HEK293 (cell line): ENCODE results near the gene WDR48.

Source experiments
- CTCF ChIA-PET: fragments of 350-600 bp; formaldehyde crosslinking; extraction: SDS; loops from one replicate; lab custom pipeline; 2021; ENCODE audit warnings: antibody characterized with exemption; lab: Yijun Ruan, JAX
- POLR2A ChIA-PET: fragments of 300-600 bp; formaldehyde crosslinking; extraction: SDS; loops from one replicate; lab custom pipeline; 2020; ENCODE audit warnings: antibody characterized with exemption, inconsistent platforms; lab: Yijun Ruan, JAX
- H3K27ac ChIP-seq: fragments of 200-500 bp; sonication (Bioruptor generic); 2 replicates; pipeline ENCODE4 v1.5.1; 2014; ENCODE audit warnings: low read depth, low read length, control low read depth, inconsistent platforms; ENCODE audit errors: extremely low read depth
- H3K36me3 ChIP-seq, 2 experiments: fragments of 200-500 bp in 1 of 2; sonication (Bioruptor generic) in 1 of 2; 1 replicate in 1 of 2; 2 replicates in 1 of 2; pipeline ENCODE4 v1.5.1; 2014 to 2017; ENCODE audit warnings: inconsistent platforms in 2 of 2, low read length in 2 of 2; ENCODE audit not compliant: control insufficient read depth in 2 of 2, insufficient read depth in 1 of 2
- H3K4me1 ChIP-seq: fragments of 200-500 bp; sonication (Bioruptor generic); 2 replicates; pipeline ENCODE4 v1.5.1; 2014; ENCODE audit warnings: mild to moderate bottlenecking, low read length, inconsistent platforms; ENCODE audit not compliant: control insufficient read depth, insufficient read depth
- H3K4me3 ChIP-seq: 2 replicates; pipeline ENCODE4 v1.5.1; 2011; ENCODE audit warnings: low read depth, mild to moderate bottlenecking, control low read depth, low read length, moderate library complexity
- H3K9me3 ChIP-seq: fragments of 200-500 bp; sonication (Bioruptor generic); 2 replicates; pipeline ENCODE4 v1.5.1; 2014; ENCODE audit warnings: low read depth, low read length, inconsistent platforms; ENCODE audit not compliant: control insufficient read depth, insufficient read depth
- BCL11B ChIP-seq: fragments of 450-650 bp; formaldehyde crosslinking; IDR thresholded peaks from 2 replicates; pipeline ENCODE4 v1.5.1; 2016; ENCODE audit warnings: low read depth, missing biosample characterization, missing genetic modification characterization
- GFI1B ChIP-seq: fragments of 450-650 bp; formaldehyde crosslinking; IDR thresholded peaks from 2 replicates; pipeline ENCODE4 v1.5.1; 2016; ENCODE audit warnings: missing biosample characterization, missing genetic modification characterization
- KLF7 ChIP-seq: fragments of 450-650 bp; formaldehyde crosslinking; IDR thresholded peaks from 2 replicates; pipeline ENCODE4 v1.5.1; 2016; ENCODE audit warnings: missing biosample characterization, missing genetic modification characterization, borderline replicate concordance
- MEIS1 ChIP-seq: sonication (generic); formaldehyde crosslinking; IDR thresholded peaks from 2 replicates; pipeline ENCODE4 v1.8.1; 2022; ENCODE audit warnings: missing genetic modification reagents, mild to moderate bottlenecking, borderline replicate concordance
- PRDM1 ChIP-seq: fragments of 450-650 bp; formaldehyde crosslinking; IDR thresholded peaks from 2 replicates; pipeline ENCODE4; 2016; ENCODE audit warnings: missing biosample characterization, missing genetic modification characterization
- SALL2 ChIP-seq: fragments of 450-650 bp; formaldehyde crosslinking; IDR thresholded peaks from 2 replicates; pipeline ENCODE4 v1.5.0; 2017; ENCODE audit warnings: missing biosample characterization, mild to moderate bottlenecking, missing genetic modification characterization, borderline replicate concordance
- ZBTB44 ChIP-seq: fragments of 450-650 bp; IDR thresholded peaks from 2 replicates; pipeline ENCODE4 v1.5.1; 2018; ENCODE audit warnings: missing biosample characterization, mild to moderate bottlenecking, missing genetic modification characterization
- ZEB2 ChIP-seq: fragments of 450-650 bp; formaldehyde crosslinking; IDR thresholded peaks from 2 replicates; pipeline ENCODE4 v1.5.1; 2016; ENCODE audit warnings: missing biosample characterization, missing genetic modification characterization
- ZFP3 ChIP-seq: fragments of 450-650 bp; formaldehyde crosslinking; IDR thresholded peaks from 2 replicates; pipeline ENCODE4 v1.5.1; 2016; ENCODE audit warnings: low read depth, missing biosample characterization, missing genetic modification characterization
- ZNF138 ChIP-seq: fragments of 450-650 bp; formaldehyde crosslinking; IDR thresholded peaks from 2 replicates; pipeline ENCODE4 v1.5.1; 2016; ENCODE audit warnings: missing biosample characterization, missing genetic modification characterization, borderline replicate concordance
- ZNF311 ChIP-seq: fragments of 450-650 bp; formaldehyde crosslinking; IDR thresholded peaks from 2 replicates; pipeline ENCODE4 v1.5.1; 2017; ENCODE audit warnings: missing biosample characterization, missing genetic modification characterization, borderline replicate concordance
- ZNF341 ChIP-seq: fragments of 450-650 bp; formaldehyde crosslinking; IDR thresholded peaks from 2 replicates; pipeline ENCODE4; 2016; ENCODE audit warnings: low read depth, missing biosample characterization, missing genetic modification characterization
- ZNF354C ChIP-seq: fragments of 450-650 bp; formaldehyde crosslinking; IDR thresholded peaks from 2 replicates; pipeline ENCODE4 v1.5.1; 2016; ENCODE audit warnings: missing biosample characterization, missing genetic modification characterization, low read depth, borderline replicate concordance
- ZNF404 ChIP-seq: fragments of 450-650 bp; formaldehyde crosslinking; IDR thresholded peaks from 2 replicates; pipeline ENCODE4 v1.5.1; 2017; ENCODE audit warnings: missing biosample characterization, missing genetic modification characterization
- ZNF433 ChIP-seq: fragments of 450-650 bp; formaldehyde crosslinking; IDR thresholded peaks from 2 replicates; pipeline ENCODE4 v1.5.1; 2016; ENCODE audit warnings: missing biosample characterization, missing genetic modification characterization, low read depth
- ZNF529 ChIP-seq: fragments of 450-650 bp; formaldehyde crosslinking; IDR thresholded peaks from 2 replicates; pipeline ENCODE4 v1.5.1; 2017; ENCODE audit warnings: missing genetic modification characterization, missing biosample characterization; ENCODE audit not compliant: insufficient replicate concordance
- ZNF677 ChIP-seq: fragments of 450-650 bp; IDR thresholded peaks from 2 replicates; pipeline ENCODE4 v1.5.0; 2018; ENCODE audit warnings: missing biosample characterization, mild to moderate bottlenecking, missing genetic modification characterization, moderate library complexity
- ZNF704 ChIP-seq: fragments of 450-650 bp; formaldehyde crosslinking; IDR thresholded peaks from 2 replicates; pipeline ENCODE4 v1.5.1; 2016; ENCODE audit warnings: missing biosample characterization, missing genetic modification characterization
- TF ChIP-seq, protein P1 (sequence below): fragments of 450-650 bp; formaldehyde crosslinking; IDR thresholded peaks from 2 replicates; pipeline ENCODE4 v1.5.1; 2016; ENCODE audit warnings: missing biosample characterization, missing genetic modification characterization, borderline replicate concordance

WDR48 gene

GRCh38 chr3:39141171-39141995, 89.6 kb downstream of the WDR48 start:
- Histone ChIP-seq H3K27ac (no peak overlapping the region), H3K4me3 (no peak overlapping the region), H3K36me3 (peaks cover 0 to 61% of the 10 kb centered on the region in 2 experiments; a peak in 1 of 3 replicates), H3K9me3 (no peaks in the 10 kb centered on the region), H3K4me1 (no peaks in the 10 kb centered on the region)
- TF ChIP-seq ZNF138 (no peak), MEIS1 (CRISPR knock-in tag) (no peak)
- CTCF ChIA-PET, result interaction anchor here (0.6 kb wide), 1 partner anchor 142 kb away, joined by 3 read pairs; no protein-coding TSS in a partner anchor
- POLR2A ChIA-PET, result no interaction called here

DNA sequence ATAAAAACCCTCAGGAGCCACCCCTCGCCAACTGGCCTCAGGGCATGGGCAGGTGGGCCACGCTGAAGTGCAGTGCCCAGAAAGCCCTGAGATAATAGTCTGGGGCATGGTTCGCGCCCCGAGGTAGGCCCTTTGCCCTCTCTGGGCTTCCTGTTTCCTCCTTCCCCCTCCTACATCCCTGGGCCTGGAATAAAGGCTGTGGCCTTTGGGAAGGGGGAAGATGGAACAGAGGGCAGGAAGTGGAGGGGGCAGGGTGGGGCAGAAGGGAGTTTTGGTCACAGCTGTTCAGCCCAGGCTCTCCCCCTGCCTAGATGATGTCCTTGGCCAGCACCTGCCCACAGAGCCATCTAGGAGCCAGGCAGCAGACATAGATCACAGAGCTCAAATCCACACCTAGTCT, 90.3 kb downstream of the WDR48 start:
- no peaks in the 10 kb centered on the region for H3K4me1 ChIP-seq
- peaks cover 0 to 68% of the 10 kb centered on the region in 2 experiments; a peak in 1 of 3 replicates for H3K36me3 ChIP-seq
- CTCF ChIA-PET, result no interaction called here
- no peak overlapping the region for H3K4me3 ChIP-seq
- POLR2A ChIA-PET, result no interaction called here
- TF ChIP-seq ZNF529, result no peak
- TF ChIP-seq ZBTB44 (tag by site-specific recombination), result no peak
- TF ChIP-seq PRDM1, result no peak
- no peak for TF ChIP-seq ZNF704 (tag by site-specific recombination)
- no peak for TF ChIP-seq SALL2
- no peak for TF ChIP-seq BCL11B (tag by site-specific recombination)
- no peaks in the 10 kb centered on the region for H3K9me3 ChIP-seq
- no peak overlapping the region for H3K27ac ChIP-seq

DNA sequence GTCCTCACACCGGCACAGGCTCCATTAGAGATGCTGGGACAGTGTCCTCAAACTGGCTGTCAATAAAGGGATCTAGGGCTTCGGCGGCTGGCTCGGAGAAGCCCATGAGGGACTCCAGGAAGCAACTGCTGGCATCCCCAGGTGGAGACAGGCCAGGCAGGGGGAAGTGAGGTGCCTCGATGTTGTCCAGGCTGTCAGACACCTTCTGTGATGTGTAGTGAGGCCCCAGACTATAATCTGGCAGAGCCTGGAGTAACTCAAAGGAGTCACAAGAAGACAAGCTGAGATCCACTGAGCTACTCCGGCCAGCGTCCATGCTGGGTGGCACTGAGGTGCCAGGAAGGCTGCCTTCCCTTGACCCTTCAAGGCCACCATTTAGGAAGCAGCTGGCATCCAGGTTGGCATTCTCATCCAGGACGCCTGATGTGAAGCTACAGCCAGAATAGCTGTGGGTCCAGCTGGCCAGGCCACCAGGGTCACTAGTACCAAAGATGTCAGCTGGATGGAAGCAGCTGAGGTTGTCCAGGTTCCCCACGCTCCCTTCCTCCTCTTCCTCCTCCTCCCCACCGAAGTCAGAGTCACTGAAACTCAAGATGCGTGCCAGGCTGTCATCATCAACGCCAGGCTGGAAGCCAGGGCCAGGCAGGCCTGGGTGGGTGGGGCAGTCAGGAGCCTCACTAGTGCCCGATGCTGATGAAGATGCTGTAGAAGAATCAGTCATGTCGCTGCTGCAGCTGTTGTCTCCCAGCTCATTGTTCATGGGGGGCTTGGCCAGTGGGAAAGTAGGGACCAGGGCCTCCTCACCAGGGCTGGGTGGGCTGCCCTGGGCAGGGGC, 91.5 kb downstream of the WDR48 start:
- CTCF ChIA-PET, result no interaction called here
- no peaks in the 10 kb centered on the region for H3K9me3 ChIP-seq
- H3K36me3 ChIP-seq, result peaks cover 0 to 69% of the 10 kb centered on the region in 2 experiments; a peak in 1 of 3 replicates
- no peak overlapping the region for H3K4me3 ChIP-seq
- no peaks in the 10 kb centered on the region for H3K4me1 ChIP-seq
- no peak overlapping the region for H3K27ac ChIP-seq
- POLR2A ChIA-PET, result no interaction called here
- TF ChIP-seq ZNF404 (tag by site-specific recombination), result no peak
- TF ChIP-seq ZNF341 (tag by site-specific recombination), result no peak
- no peak for TF ChIP-seq ZNF677
- no peak for TF ChIP-seq ZEB2 (tag by site-specific recombination)
- TF ChIP-seq ZFP3, result no peak
- no peak for TF ChIP-seq ZNF433 (tag by site-specific recombination)
- TF ChIP-seq, protein P1, sequence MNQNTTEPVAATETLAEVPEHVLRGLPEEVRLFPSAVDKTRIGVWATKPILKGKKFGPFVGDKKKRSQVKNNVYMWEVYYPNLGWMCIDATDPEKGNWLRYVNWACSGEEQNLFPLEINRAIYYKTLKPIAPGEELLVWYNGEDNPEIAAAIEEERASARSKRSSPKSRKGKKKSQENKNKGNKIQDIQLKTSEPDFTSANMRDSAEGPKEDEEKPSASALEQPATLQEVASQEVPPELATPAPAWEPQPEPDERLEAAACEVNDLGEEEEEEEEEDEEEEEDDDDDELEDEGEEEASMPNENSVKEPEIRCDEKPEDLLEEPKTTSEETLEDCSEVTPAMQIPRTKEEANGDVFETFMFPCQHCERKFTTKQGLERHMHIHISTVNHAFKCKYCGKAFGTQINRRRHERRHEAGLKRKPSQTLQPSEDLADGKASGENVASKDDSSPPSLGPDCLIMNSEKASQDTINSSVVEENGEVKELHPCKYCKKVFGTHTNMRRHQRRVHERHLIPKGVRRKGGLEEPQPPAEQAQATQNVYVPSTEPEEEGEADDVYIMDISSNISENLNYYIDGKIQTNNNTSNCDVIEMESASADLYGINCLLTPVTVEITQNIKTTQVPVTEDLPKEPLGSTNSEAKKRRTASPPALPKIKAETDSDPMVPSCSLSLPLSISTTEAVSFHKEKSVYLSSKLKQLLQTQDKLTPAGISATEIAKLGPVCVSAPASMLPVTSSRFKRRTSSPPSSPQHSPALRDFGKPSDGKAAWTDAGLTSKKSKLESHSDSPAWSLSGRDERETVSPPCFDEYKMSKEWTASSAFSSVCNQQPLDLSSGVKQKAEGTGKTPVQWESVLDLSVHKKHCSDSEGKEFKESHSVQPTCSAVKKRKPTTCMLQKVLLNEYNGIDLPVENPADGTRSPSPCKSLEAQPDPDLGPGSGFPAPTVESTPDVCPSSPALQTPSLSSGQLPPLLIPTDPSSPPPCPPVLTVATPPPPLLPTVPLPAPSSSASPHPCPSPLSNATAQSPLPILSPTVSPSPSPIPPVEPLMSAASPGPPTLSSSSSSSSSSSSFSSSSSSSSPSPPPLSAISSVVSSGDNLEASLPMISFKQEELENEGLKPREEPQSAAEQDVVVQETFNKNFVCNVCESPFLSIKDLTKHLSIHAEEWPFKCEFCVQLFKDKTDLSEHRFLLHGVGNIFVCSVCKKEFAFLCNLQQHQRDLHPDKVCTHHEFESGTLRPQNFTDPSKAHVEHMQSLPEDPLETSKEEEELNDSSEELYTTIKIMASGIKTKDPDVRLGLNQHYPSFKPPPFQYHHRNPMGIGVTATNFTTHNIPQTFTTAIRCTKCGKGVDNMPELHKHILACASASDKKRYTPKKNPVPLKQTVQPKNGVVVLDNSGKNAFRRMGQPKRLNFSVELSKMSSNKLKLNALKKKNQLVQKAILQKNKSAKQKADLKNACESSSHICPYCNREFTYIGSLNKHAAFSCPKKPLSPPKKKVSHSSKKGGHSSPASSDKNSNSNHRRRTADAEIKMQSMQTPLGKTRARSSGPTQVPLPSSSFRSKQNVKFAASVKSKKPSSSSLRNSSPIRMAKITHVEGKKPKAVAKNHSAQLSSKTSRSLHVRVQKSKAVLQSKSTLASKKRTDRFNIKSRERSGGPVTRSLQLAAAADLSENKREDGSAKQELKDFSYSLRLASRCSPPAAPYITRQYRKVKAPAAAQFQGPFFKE, result no peak
- TF ChIP-seq GFI1B (tag by site-specific recombination), result no peak
- no peak for TF ChIP-seq ZNF354C (tag by site-specific recombination)
- TF ChIP-seq KLF7 (tag by site-specific recombination), result no peak
- no peak for TF ChIP-seq ZNF311
